Spleen (tissue), 7 donors: ENCODE results near the gene CORO6.

Experiments
- POLR2A ChIP-seq, 3 donors: fragments of 450-650 bp; IDR thresholded peaks; one replicate each; pipeline ENCODE4 v1.5.1; 2017; ENCODE audit warnings: antibody characterized with exemption in 3 of 3, mild to moderate bottlenecking in 1 of 3
- POLR2AphosphoS5 ChIP-seq, 3 donors: sonication (generic); formaldehyde crosslinking; IDR thresholded peaks; one replicate each; pipeline ENCODE4 v1.5.1; 2017; ENCODE audit warnings: antibody characterized with exemption in 3 of 3
- TF ChIP-seq, protein P1 (sequence below), 11 experiments: fragments of 200-600 bp in 7 of 11; fragments of 450-650 bp in 4 of 11; sonication (generic) in 4 of 11; IDR thresholded peaks in 8 of 11; conservative IDR thresholded peaks in 3 of 11; 1 replicate in 7 of 11; 2 replicates in 4 of 11; pipeline versions ENCODE4 v1.4.0 to v1.8.0; 2016 to 2021; ENCODE audit warnings: antibody characterized with exemption in 11 of 11, inconsistent platforms in 4 of 11, mild to moderate bottlenecking in 1 of 11
- donor health status: DM: no; HTN: no; CAD: no; lungs with moderate emphysema.
- donor health status: DM: no; HTN: no; CAD: no.
- donor health status: DM: no; HTN: no; CAD: no.

GRCh38 chr17:29630630-29631193 is 8.0 kb upstream of the CORO6 start:
- TF ChIP-seq, protein P1, sequence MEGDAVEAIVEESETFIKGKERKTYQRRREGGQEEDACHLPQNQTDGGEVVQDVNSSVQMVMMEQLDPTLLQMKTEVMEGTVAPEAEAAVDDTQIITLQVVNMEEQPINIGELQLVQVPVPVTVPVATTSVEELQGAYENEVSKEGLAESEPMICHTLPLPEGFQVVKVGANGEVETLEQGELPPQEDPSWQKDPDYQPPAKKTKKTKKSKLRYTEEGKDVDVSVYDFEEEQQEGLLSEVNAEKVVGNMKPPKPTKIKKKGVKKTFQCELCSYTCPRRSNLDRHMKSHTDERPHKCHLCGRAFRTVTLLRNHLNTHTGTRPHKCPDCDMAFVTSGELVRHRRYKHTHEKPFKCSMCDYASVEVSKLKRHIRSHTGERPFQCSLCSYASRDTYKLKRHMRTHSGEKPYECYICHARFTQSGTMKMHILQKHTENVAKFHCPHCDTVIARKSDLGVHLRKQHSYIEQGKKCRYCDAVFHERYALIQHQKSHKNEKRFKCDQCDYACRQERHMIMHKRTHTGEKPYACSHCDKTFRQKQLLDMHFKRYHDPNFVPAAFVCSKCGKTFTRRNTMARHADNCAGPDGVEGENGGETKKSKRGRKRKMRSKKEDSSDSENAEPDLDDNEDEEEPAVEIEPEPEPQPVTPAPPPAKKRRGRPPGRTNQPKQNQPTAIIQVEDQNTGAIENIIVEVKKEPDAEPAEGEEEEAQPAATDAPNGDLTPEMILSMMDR (IDR thresholded peaks at IDR 0.05 in 8 of 11, conservative IDR thresholded peaks at IDR 0.05 in 3 of 11) = no peak
- TF ChIP-seq POLR2A (IDR thresholded peaks at IDR 0.05) = no peak
- TF ChIP-seq POLR2AphosphoS5 (IDR thresholded peaks at IDR 0.05) = no peak
